Esophagus (tissue), 2 donors: Measurements from ENCODE around the gene NDUFB8. TPM values are rescaled to one million over a fixed set of nuclear protein-coding genes. Genes with fewer than 3 reads are reported as not detected.

ENCODE experiments used
- H3K27ac ChIP-seq, 2 donors: one replicate each; pipeline ENCODE4 v1.5.1; 2013; ENCODE audit warnings: low read depth in 2 of 2, mild to moderate bottlenecking in 2 of 2, inconsistent platforms in 1 of 2, low read length in 1 of 2, moderate library complexity in 1 of 2
- H3K27me3 ChIP-seq, 2 donors: one replicate each; pipeline ENCODE4 v1.6.1; 2013; ENCODE audit warnings: low read length in 2 of 2, control low read depth in 1 of 2, mild to moderate bottlenecking in 1 of 2; ENCODE audit not compliant: insufficient read depth in 2 of 2, control insufficient read depth in 1 of 2
- H3K36me3 ChIP-seq, 2 donors: one replicate each; pipeline ENCODE4 v1.6.1; 2013; ENCODE audit warnings: low read length in 1 of 2; ENCODE audit not compliant: control insufficient read depth in 2 of 2, insufficient read depth in 2 of 2
- H3K4me1 ChIP-seq, 2 donors: one replicate each; pipeline ENCODE4 v1.6.1; 2013; ENCODE audit warnings: low read length in 1 of 2; ENCODE audit not compliant: control insufficient read depth in 2 of 2, insufficient read depth in 2 of 2
- H3K4me3 ChIP-seq, 2 donors: one replicate each; pipeline ENCODE4 v1.5.1; 2013; ENCODE audit warnings: low read length in 2 of 2, mild to moderate bottlenecking in 2 of 2, low read depth in 1 of 2, moderate library complexity in 1 of 2
- H3K9me3 ChIP-seq, 2 donors: one replicate each; pipeline ENCODE4 v1.6.1; 2013; ENCODE audit warnings: mild to moderate bottlenecking in 2 of 2, low read depth in 1 of 2, low read length in 1 of 2, moderate library complexity in 1 of 2; ENCODE audit not compliant: control insufficient read depth in 2 of 2, insufficient read depth in 1 of 2
- WGBS, 2 donors: extraction: QIAGEN DNeasy Blood & Tissue Kit; methylation state at CpG; one replicate each; pipeline ENCODE4 v1.1.7; 2013; 5-methylcytosine and 5-hydroxymethylcytosine counted together
- polyA plus RNA-seq, 2 donors: library from polyadenylated mRNA; stranded (reverse); fragments of 200-250 nt; gene quantifications; one replicate each; pipeline ENCODE4 v1.2.3, GENCODE V29; 2013
- donor health status: healthy with polysubstance abuse.
- donor health status: Bipolar disorder and iron deficiency.

The NDUFB8 gene
- polyA plus RNA-seq, 2 donors, result 280 to 317 TPM

- H3K27me3 ChIP-seq, result no peaks in the 10 kb centered on the region
- H3K9me3 ChIP-seq, result no peaks in the 10 kb centered on the region
- H3K36me3 ChIP-seq, result peaks cover 9 to 23% of the 10 kb centered on the region in 2 donors
- no peak overlapping the region for H3K4me3 ChIP-seq
- 86 to 92% methylated on average over 2 of the region's 2 CpGs for WGBS, 2 donors
- no peaks in the 10 kb centered on the region for H3K4me1 ChIP-seq
- no peak overlapping the region for H3K27ac ChIP-seq
Observed at GRCh38 chr10:100524638-100525037, 5.0 kb downstream of the NDUFB8 start.

GRCh38 chr10:100524206-100524605, 5.5 kb downstream of the NDUFB8 start:
- Histone ChIP-seq H3K27me3 (no peaks in the 10 kb centered on the region), H3K36me3 (peaks cover 9 to 23% of the 10 kb centered on the region in 2 donors), H3K4me3 (no peak overlapping the region), H3K27ac (no peak overlapping the region), H3K4me1 (peaks cover 0 to 2% of the 10 kb centered on the region in 2 donors), H3K9me3 (no peaks in the 10 kb centered on the region)
- WGBS, 2 donors, result 82 to 85% methylated on average over 6 of the region's 6 CpGs

GRCh38 chr10:100522945-100523344, 6.7 kb downstream of the NDUFB8 start:
- Histone ChIP-seq H3K36me3 (peaks cover 9 to 23% of the 10 kb centered on the region in 2 donors), H3K27ac (no peak overlapping the region), H3K27me3 (no peaks in the 10 kb centered on the region), H3K9me3 (no peaks in the 10 kb centered on the region), H3K4me3 (no peak overlapping the region), H3K4me1 (peaks cover 0 to 3% of the 10 kb centered on the region in 2 donors)
- WGBS, 2 donors, result 94 to 96% methylated on average over 9 of the region's 9 CpGs

GRCh38 chr10:100522107-100522801, 7.4 kb downstream of the NDUFB8 start:
- Histone ChIP-seq H3K4me1 (peaks cover 0 to 3% of the 10 kb centered on the region in 2 donors), H3K27me3 (no peaks in the 10 kb centered on the region), H3K36me3 (peaks cover 9 to 23% of the 10 kb centered on the region in 2 donors), H3K4me3 (no peak overlapping the region), H3K27ac (no peak overlapping the region), H3K9me3 (no peaks in the 10 kb centered on the region)
- WGBS, 2 donors, result 73 to 75% methylated on average over 5 of the region's 5 CpGs

- Histone ChIP-seq H3K36me3 (peaks cover 7 to 13% of the 10 kb centered on the region in 2 donors), H3K9me3 (no peaks in the 10 kb centered on the region), H3K27me3 (no peaks in the 10 kb centered on the region), H3K27ac (no peak overlapping the region), H3K4me1 (peaks cover 0 to 3% of the 10 kb centered on the region in 2 donors), H3K4me3 (no peak overlapping the region)
- 79 to 88% methylated on average over 3 of the region's 3 CpGs for whole genome bisulfite sequencing, 2 donors
Observed at GRCh38 chr10:100520811-100521210, 8.9 kb downstream of the NDUFB8 start.

GRCh38 chr10:100519311-100520051, 10.2 kb downstream of the NDUFB8 start, which contains the start of gene SEC31B:
Gene SEC31B (minus strand): TSS chr10:100519861. CDS start chr10:100516952, 2,909 bp downstream.
- no peak within 1 kb of the TSS for H3K27ac ChIP-seq
- WGBS, 2 donors, result 17 to 19% methylated on average over 69 to 72 of the region's 72 CpGs
- peaks cover 6 to 14% of the 10 kb centered on the region in 2 donors for H3K36me3 ChIP-seq
- H3K9me3 ChIP-seq, result no peaks in the 10 kb centered on the region
- peaks cover 0 to 3% of the 10 kb centered on the region in 2 donors for H3K4me1 ChIP-seq
- H3K4me3 ChIP-seq, result peak within 1 kb of the TSS; percentile 28 to 31
- no peaks in the 10 kb centered on the region for H3K27me3 ChIP-seq

GRCh38 chr10:100518761-100519241, 10.9 kb downstream of the NDUFB8 start:
- no peak overlapping the region for H3K27ac ChIP-seq
- 17 to 22% methylated on average over 7 of the region's 7 CpGs for WGBS, 2 donors
- H3K4me3 ChIP-seq, result peak overlapping the region; percentile 28 to 31

GRCh38 chr10:100516847-100517246, 12.8 kb downstream of the NDUFB8 start:
- H3K27ac ChIP-seq, result no peak overlapping the region
- H3K9me3 ChIP-seq, result no peaks in the 10 kb centered on the region
- no peaks in the 10 kb centered on the region for H3K27me3 ChIP-seq
- 87 to 93% methylated on average over 2 of the region's 2 CpGs for WGBS, 2 donors
- H3K36me3 ChIP-seq, result peaks cover 3 to 4% of the 10 kb centered on the region in 2 donors
- peaks cover 0 to 3% of the 10 kb centered on the region in 2 donors for H3K4me1 ChIP-seq
- no peak overlapping the region for H3K4me3 ChIP-seq

More at GRCh38 chr10:100518761-100519241, 10.9 kb downstream of the NDUFB8 start:
- Histone ChIP-seq H3K4me1 (peaks cover 0 to 3% of the 10 kb centered on the region in 2 donors), H3K9me3 (no peaks in the 10 kb centered on the region), H3K36me3 (peaks cover 4 to 7% of the 10 kb centered on the region in 2 donors), H3K27me3 (no peaks in the 10 kb centered on the region)

GRCh38 chr10:100515612-100516011, 14.1 kb downstream of the NDUFB8 start:
- 60 to 63% methylated on average over 3 of the region's 3 CpGs for WGBS, 2 donors
- peaks cover 3 to 4% of the 10 kb centered on the region in 2 donors for H3K36me3 ChIP-seq
- H3K27ac ChIP-seq, result no peak overlapping the region
- H3K9me3 ChIP-seq, result no peaks in the 10 kb centered on the region
- peaks cover 0 to 5% of the 10 kb centered on the region in 2 donors for H3K4me1 ChIP-seq
- no peak overlapping the region for H3K4me3 ChIP-seq
- no peaks in the 10 kb centered on the region for H3K27me3 ChIP-seq
